Lung (tissue), 12 donors: ENCODE measurements around the gene MEG3. TPM values are rescaled to one million over a fixed set of nuclear protein-coding genes. Genes with fewer than 3 reads are reported as not detected.

Experiments
- ATAC-seq: fragments of 200-7000 bp; cut with Tn5 transposase; one replicate; pipeline ENCODE4 v1.9.1; 2020; ENCODE audit warnings: moderate number of reproducible peaks; ENCODE audit not compliant: insufficient read depth, low FRiP score
- DNase-seq, 3 donors: peaks; one replicate each; pipeline ENCODE4 v3.0.0-alpha.2; 2013 to 2017
- H3K27ac ChIP-seq, 2 donors: one replicate each; pipeline ENCODE4 v1.5.1; 2013; ENCODE audit warnings: mild to moderate bottlenecking in 2 of 2, moderate library complexity in 2 of 2, control low read depth in 1 of 2, inconsistent platforms in 1 of 2, low read depth in 1 of 2, low read length in 1 of 2
- H3K27me3 ChIP-seq, 3 donors: one replicate each; pipeline ENCODE4 v1.5.1; 2013; ENCODE audit warnings: low read length in 2 of 3; ENCODE audit not compliant: control insufficient read depth in 3 of 3, insufficient read depth in 3 of 3
- H3K36me3 ChIP-seq, 4 donors: one replicate each; pipeline ENCODE4 v1.5.1; 2013; ENCODE audit warnings: low read length in 4 of 4, mild to moderate bottlenecking in 1 of 4, moderate library complexity in 1 of 4; ENCODE audit not compliant: control insufficient read depth in 4 of 4, insufficient read depth in 4 of 4
- H3K4me1 ChIP-seq, 5 donors: one replicate each; pipeline ENCODE4 v1.5.1; 2013; ENCODE audit warnings: low read length in 5 of 5, mild to moderate bottlenecking in 2 of 5, moderate library complexity in 1 of 5; ENCODE audit not compliant: control insufficient read depth in 5 of 5, insufficient read depth in 5 of 5
- H3K4me3 ChIP-seq: one replicate; pipeline ENCODE4 v1.5.1; 2013; ENCODE audit warnings: mild to moderate bottlenecking, control low read depth, moderate library complexity
- H3K9ac ChIP-seq, 2 donors: one replicate each; pipeline ENCODE4 v1.5.1; 2013; ENCODE audit warnings: low read length in 2 of 2, control low read depth in 1 of 2; ENCODE audit not compliant: insufficient read depth in 1 of 2
- H3K9me3 ChIP-seq, 4 donors: one replicate each; pipeline ENCODE4 v1.5.1; 2013; ENCODE audit warnings: low read length in 3 of 4, mild to moderate bottlenecking in 1 of 4, moderate library complexity in 1 of 4; ENCODE audit not compliant: control insufficient read depth in 4 of 4, insufficient read depth in 3 of 4
- CTCF ChIP-seq: IDR thresholded peaks from 2 replicates; pipeline ENCODE4 v1.5.1; 2012; ENCODE audit warnings: mild to moderate bottlenecking; ENCODE audit errors: control extremely low read depth, extremely low read depth
- WGBS, 2 donors: extraction: QIAGEN DNeasy Blood & Tissue Kit; methylation state at CpG; one replicate each; pipeline ENCODE4 v1.1.7; 2013; 5-methylcytosine and 5-hydroxymethylcytosine counted together
- polyA plus RNA-seq, 2 donors: library from polyadenylated mRNA; stranded (reverse); fragments of 200-250 nt; gene quantifications; one replicate each; pipeline ENCODE4 v1.2.1, GENCODE V29; 2013
- total RNA-seq, 2 donors: library from RNA; depleted of rRNA in 1 of 2; stranded (reverse); fragments of >200 nt in 1 of 2; gene quantifications; one replicate each; pipeline ENCODE4 v1.2.1, GENCODE V29; 2014 to 2021
- donor health status: control.
- donor health status: control.
- donor health status: Bipolar disorder and iron deficiency.
- donor health status: healthy.
- donor health status: DM: yes; HTN: yes; CAD: no.

The MEG3 gene
- total and polyA plus RNA-seq, 4 donors: 5.9 to 267 (median 14.8) TPM

- no peak for TF ChIP-seq CTCF
- Histone ChIP-seq H3K4me1 (peaks cover 0 to 22% (median 10%) of the 10 kb centered on the region in 5 donors), H3K27me3 (peaks cover 0 to 28% (median 0%) of the 10 kb centered on the region in 3 donors), H3K4me3 (no peak overlapping the region), H3K9ac (peak overlapping the region; percentile 73 to 87), H3K9me3 (peaks cover 0 to 7% (median 2%) of the 10 kb centered on the region in 4 donors), H3K27ac (no peak overlapping the region), H3K36me3 (peaks cover 0 to 4% (median 0%) of the 10 kb centered on the region in 4 donors)
- peak; percentile 60 to 73 (median 63) for DNase-seq
- 58% methylated on average over 60 to 61 of the region's 61 CpGs for WGBS, 2 donors
- ATAC-seq: no peak
Observed at GRCh38 chr14:100827101-100828021, 1.4 kb downstream of the MEG3 start.

- Histone ChIP-seq H3K36me3 (peaks cover 0 to 7% (median 0%) of the 10 kb centered on the region in 4 donors), H3K27me3 (peaks cover 0 to 34% (median 0%) of the 10 kb centered on the region in 3 donors), H3K4me3 (no peak overlapping the region), H3K9ac (no peak overlapping the region), H3K27ac (no peak overlapping the region), H3K4me1 (peaks cover 0 to 13% (median 3%) of the 10 kb centered on the region in 5 donors), H3K9me3 (peaks cover 0 to 7% (median 2%) of the 10 kb centered on the region in 4 donors)
- 74 to 80% methylated on average over 20 to 26 of the region's 26 CpGs for WGBS, 2 donors
- no peak for TF ChIP-seq CTCF
- ATAC-seq: no peak
- peak in 2 of 3 donors; percentile 34 to 59 for DNase-seq
Observed at GRCh38 chr14:100828031-100828769, 2.3 kb downstream of the MEG3 start.

- H3K36me3 ChIP-seq: peaks cover 0 to 7% (median 0%) of the 10 kb centered on the region in 4 donors
- WGBS, 2 donors: 84 to 92% methylated on average over 8 of the region's 8 CpGs
- no peak overlapping the region for H3K9ac ChIP-seq
- H3K27me3 ChIP-seq: peaks cover 0 to 34% (median 0%) of the 10 kb centered on the region in 3 donors
- ATAC-seq (no peak), DNase-seq (no peak)
- no peaks in the 10 kb centered on the region for H3K4me1 ChIP-seq
- H3K4me3 ChIP-seq: no peak overlapping the region
- no peak overlapping the region for H3K27ac ChIP-seq
- peaks cover 0 to 7% (median 2%) of the 10 kb centered on the region in 4 donors for H3K9me3 ChIP-seq
- TF ChIP-seq CTCF: no peak
Observed at GRCh38 chr14:100830681-100831080, 4.8 kb downstream of the MEG3 start.
